NCI-H524 treated with DMSO at 0.1 percent for 48 hours (cell line): ENCODE results near the gene FAM83G.
"Not testable (repeated sequence)": the region's sequence is repeated elsewhere in the genome, so short reads cannot be mapped to it uniquely, and the experiment has no call there.

Source experiments
- DNase-seq: peaks from one replicate; lab custom pipeline; 2025; lab: John Stamatoyannopoulos, UW

Gene FAM83G

DNA sequence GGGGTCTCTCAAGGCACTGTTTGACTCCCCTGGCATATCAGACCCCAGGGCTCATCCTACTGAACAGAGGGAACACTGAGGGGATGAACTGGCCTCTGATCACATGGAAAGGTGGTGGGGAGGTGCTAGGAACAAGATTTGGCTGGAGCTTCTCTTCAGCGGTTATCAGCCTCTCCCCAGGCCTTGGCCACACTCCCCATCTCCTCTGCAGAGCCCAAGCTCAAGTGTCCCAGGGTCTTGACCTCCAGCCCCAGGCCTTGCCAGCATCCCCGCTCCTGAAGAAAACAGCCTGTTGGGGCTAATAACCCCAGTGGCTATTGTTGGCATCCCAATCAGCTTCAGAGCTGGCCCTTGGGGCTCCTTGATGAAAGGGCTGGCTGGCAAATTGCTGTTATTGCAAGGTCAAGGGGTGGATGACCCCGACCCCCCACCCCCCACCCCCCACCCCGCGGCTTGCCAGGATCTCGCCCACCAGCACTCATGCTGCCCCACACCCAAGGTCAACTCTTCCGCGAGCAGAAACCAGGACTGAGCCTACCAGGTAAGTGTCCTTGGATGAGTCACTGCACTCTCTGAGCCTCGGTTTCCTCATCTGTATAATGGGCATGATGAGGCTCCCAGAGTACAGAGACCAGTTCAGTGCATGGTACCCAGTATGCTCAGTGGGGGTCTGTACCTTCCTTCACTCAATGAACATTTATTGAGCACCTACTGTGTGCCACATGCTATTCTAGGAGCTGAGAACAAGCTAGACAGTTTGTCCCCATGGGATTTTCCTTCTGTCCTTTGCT lies 18.8 kb upstream of the FAM83G start:
- DNase-seq: no peak

DNA sequence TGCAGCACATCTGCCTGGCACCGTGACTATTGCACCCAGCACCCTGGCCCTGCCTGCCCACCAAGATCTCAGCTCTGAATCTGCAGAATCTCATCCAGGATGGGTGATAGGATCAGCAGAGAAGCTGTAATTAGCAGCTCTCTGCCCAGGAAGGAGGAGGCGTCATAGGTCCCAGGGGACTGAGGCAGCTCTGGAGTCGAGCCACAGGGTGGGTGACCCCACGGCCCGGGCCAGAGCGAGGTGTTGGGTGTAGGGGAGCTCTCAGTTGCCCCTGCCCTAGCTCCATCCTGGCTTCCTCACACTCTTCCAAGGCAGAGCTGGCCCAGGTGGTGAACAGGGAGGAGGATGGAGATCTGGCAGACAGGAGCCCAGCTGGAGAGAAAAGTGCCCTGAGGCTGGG lies 18.2 kb upstream of the FAM83G start:
- no peak for DNase-seq

DNA sequence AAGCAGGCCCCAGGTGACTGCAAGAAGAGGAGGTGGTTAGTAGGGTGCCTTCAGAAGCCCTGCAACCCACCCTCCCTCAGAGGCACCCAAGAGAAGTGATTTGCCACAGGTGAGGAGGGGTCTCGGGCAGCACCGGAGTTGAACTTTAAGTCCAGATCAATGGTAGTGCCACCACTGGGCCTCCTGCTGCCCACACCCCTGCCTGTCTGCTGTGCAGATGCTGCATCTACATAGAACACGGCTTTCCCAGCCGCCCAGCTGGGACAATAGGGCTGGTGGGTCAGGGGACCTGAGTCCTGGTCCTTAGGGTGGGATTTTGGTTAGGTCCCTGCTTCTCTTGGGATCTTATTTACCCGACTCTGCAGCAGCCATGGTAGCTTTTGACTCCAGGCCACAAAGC lies 17.6 kb upstream of the FAM83G start:
- DNase-seq: no peak

DNA sequence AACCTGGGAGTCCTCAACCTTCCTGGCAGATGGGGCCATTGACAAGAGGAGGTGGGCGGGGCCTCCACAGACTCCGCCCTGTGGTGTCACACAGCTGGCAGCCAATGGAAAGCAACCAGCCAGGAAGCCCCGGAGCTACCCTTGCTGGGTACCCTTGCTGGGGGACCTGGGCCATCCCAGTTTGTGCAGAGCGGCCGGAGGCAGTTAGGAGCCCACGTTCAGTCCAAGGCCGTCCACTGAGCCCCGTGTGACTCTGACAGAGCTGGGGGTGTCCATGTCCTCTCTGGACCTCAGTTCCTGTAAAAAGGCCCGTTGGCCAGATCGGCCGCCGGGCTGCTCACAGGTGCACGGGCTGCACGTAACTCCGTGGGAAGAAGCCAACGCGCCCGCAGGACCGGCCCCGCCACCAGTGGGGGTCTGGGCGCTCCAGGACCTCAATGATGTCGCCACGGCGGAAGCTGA lies 17.1 kb upstream of the FAM83G start:
- DNase-seq: no peak

DNA sequence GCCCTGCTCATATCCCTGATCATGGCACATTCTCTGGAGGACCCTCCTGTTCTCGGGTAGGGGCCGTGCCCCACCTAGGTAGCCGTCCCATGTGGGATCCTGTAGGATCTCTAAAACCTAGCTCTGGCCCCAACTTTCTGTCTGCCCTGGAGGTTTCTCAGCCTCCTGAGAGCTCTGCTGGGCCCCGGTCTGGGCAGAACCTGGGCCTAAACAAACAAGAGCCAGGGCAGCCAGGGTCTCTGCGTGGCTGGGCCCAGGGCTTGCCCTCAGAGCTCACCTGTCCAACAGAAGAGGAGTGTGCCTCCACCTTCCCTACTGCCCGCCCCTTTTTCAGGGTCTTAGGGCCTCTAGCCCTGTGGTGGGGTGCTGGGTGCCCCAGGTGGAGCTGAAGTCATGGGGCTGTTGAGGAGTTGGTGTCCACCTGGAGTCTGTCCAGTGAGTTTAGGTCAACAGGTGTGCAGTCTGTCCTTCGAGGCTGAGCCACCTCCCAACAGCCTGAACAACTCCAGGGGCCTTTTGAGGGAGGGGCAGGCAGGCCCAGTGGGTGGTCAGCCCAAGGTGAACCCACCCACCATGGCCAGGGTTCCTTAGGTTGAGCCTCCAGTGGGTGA lies 16.6 kb upstream of the FAM83G start:
- DNase-seq: not testable (repeated sequence)

DNA sequence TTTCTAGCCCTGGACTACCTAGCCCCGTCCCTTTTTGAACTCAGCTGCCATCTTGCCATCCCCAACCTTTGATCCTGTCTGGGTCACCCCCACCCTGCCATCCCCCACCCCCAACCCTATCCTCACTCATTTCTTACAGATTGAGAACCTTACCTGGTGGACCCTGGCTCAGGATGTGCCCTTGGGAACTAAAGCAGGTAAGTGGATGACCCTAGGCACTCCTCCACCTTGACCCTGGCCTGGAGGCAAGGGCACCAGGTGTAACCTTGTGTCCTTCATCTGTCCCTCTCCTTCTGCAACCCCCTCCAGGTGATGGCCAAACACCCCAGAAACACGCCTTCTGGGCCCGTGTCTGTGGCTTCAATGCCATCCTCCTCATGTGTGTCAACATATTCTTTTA lies 15.5 kb upstream of the FAM83G start:
- DNase-seq: no peak

DNA sequence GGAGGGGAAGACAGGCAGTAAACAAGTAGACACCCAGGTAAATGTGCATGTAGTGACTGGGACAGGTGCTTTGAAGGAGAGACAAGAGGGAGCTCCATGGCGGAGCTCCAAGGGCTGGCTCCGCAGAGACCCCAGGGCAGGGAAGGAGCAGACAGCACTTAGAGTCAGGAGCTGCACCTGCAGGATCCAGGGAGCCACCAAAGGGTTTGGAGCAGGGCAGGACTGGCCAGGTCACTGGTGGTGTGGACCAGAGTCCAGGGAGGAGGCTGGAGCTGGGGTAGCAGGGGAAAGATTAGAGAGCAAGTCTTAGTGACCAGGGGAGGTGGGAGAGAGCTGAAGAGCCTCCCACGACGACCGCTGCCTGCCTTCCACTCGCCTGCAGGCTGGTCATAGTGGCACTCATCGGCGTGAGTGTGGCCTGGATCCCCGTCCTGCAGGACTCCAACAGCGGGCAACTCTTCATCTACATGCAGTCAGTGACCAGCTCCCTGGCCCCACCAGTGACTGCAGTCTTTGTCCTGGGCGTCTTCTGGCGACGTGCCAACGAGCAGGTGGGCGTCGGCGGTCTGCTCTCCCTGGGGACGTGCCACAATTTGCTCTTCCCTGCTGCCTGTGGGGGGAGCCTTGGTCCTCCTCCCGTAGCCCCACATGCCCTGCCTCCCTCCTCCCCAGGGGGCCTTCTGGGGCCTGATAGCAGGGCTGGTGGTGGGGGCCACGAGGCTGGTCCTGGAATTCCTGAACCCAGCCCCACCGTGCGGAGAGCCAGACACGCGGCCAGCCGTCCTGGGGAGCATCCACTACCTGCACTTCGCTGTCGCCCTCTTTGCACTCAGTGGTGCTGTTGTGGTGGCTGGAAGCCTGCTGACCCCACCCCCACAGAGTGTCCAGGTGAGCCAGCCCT lies 14.7 kb upstream of the FAM83G start:
- DNase-seq: peak; percentile 59

DNA sequence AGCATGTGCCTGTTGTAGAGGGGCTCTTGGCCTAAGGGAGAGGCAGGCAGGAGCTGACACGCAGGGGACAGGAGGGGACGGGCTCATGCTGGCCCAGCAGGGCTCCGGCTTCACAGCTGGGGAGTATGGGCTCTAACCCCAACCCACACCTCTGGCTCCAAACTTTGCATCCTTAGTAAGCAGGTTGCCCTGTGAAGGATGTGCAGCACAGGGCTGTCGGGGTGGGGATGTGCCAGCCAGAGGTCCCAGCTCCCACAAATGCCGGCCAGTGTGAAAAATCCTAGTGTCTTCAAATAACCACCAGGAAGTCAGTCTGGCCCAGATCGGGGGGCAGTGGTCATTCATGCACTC lies 14.0 kb upstream of the FAM83G start:
- no peak for DNase-seq

DNA sequence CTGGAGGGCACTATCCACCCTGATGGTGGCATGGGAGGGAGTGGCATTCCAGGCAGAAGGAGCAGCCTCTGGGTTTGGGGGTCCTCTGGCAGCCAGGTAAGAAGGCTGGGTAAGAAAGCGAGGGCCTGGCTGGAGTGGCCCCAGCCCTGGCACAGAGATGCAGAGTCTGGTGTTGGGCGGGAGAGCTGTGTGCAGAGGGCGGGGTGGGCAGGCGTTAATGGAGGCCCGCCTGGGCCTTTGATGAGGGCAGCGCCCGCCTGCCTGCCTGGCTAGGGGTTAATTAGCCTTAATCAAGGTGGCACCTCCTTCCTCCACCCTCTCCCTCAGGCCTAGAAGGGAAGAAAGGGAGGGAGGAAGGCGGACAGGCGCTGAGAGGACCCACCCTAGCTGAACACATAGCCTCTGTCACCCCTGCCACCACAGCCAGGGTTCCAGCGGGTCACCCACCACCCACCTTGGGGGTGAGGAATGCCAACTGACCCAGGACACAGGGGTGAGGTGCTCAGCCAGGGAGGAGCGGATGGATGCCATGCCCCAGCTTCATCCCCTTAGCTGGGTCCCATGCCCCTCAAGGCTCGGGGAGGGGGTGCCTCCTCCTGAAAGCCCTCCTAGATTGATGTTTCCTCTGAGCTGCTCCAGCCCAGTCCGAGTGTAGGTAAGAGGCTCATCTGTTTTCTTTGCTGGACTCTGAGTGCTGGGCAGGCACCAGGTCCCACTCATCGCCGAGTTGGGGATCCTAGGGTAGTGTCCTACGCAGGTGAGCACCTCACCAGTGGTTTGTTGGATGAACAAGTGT lies 13.4 kb upstream of the FAM83G start:
- DNase-seq: no peak

DNA sequence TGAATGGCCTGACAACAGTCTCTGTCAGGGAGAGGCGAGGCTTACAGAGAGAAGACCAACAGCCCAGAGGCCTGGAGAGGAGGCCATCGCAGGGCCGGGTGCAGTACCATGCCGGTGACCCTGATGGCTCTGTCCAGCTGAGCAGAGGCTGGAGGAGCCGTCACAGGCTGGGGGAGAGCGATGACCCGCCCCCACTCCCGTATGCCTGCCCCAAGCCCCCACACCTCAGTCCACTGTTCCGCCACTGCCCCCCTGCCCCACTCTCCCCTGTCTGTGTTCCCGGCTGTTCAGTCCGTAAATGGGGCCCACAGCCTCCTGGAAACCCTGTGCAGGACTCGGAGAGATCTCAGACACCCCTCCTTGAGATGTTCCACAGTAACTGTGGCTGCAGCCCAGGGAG lies 12.8 kb upstream of the FAM83G start:
- no peak for DNase-seq

DNA sequence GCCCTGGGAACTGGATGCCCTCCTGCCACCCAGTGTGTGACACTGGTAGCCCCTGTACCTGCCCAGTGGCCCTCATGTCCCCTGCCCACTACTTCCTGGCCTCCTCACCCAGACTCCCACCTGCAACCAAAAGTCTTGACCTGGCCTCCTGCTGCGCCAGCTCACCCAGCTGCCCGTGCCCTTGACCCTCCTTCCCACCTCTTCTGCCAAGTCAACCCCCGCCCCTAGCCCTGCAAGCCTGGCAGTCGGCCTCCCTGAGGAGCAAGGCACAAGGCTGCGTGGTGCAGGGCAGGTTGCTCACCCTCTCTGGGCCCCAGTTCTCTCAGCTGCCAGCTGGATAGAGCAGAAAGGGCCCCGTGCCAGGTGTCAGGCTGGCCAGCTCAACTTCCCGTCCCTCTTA lies 12.3 kb upstream of the FAM83G start:
- DNase-seq: no peak

DNA sequence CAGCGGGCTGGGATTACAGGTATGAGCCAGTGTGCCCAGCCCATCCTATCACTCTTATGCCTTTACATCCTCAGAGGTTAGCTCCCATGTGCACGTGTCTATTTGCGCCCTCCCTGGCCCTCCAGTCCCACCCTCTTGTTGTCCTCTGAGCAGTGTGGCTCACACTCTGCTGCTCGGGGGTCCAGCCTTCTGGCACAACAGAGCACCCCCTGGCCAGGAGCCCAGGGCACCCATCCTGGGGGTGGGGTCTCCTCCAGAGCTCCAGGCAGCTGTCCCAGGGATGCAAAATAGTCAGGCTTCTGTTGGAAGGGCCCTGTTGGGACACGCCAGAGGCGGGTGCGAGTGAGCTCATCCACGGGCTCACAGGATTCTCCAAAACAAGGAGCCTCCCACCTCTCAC lies 11.7 kb upstream of the FAM83G start:
- no peak for DNase-seq

DNA sequence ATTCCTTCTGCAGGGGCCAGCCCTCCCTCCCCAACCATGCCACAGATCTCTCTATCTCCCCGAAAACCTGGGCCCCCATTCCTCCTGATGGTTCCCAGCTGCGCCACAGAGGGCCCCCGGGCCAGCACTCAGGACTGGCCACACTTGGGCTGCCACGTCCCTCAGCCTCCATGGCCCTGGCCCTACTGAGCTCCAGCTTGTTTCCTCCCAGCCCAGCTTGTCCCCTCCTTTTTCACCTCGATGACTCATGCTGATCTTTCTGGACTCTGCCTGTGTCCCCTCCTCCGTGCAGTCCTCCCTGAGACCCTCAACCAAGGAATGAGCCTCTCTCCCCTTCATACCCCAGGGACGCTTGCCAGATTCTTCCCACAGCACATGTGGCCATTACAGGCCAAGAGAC lies 10.9 kb upstream of the FAM83G start:
- no peak for DNase-seq

DNA sequence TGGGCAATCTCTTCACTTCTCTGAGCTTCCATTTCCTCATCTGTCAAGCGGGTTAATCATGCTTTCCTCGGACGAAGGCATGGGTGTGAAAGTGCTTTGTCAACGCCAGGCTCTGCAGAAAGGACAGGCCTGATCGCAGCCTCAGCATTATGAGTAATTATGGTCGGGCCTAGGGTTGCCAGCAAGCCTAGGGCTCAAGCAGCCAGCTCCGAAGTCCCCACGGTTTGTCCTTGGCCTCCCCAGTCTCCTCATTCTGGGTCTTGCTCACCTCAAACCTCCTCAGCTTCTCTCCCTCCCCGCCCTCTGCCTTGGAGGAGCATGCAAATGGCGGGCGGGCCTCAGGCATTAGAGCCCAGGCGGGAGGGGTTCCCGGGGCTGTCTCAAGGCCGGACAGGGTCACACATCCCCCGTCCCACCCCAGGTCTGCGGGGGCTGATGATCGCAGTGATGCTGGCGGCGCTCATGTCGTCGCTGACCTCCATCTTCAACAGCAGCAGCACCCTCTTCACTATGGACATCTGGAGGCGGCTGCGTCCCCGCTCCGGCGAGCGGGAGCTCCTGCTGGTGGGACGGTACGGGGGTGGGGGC lies 10.2 kb upstream of the FAM83G start:
- no peak for DNase-seq

DNA sequence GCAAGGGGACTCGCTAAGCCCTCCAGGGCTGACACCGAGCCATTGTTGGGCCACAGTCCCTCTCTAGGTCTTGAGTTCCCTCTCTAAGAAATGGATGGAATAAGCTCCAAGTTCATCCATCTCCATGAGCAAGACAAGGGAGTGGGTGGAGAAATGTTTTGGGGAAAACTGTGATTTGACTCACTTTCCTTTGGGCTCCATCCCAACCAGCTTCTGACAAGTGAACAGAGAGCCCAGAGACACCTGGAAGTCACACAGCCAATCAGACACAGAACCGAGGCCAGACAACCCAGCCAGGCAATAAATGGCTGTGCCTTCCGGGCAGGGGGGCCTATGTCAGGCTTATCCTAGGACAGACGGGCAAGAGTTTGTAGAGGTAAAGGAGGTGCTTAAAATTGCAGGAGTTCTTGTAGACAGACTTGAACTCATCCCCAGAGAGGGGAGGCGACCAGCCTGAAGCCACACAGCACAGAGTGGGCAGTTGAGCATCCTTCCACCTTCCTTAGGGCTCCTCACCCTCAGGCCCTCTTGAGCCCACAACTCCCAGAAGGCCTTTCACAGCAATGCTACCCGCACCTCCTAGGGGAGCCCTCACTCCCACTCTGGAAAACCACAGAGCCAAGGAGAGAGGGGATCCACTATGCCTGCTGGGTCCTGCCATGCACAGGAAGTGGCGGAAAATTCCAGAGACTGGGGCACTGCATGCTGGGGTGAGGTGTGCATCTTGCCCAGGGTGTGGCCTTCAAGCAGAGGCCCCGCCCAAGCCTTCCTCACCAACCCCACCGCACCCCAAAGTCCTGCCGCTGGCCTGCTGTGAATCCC lies 9.5 kb upstream of the FAM83G start:
- DNase-seq: no peak

DNA sequence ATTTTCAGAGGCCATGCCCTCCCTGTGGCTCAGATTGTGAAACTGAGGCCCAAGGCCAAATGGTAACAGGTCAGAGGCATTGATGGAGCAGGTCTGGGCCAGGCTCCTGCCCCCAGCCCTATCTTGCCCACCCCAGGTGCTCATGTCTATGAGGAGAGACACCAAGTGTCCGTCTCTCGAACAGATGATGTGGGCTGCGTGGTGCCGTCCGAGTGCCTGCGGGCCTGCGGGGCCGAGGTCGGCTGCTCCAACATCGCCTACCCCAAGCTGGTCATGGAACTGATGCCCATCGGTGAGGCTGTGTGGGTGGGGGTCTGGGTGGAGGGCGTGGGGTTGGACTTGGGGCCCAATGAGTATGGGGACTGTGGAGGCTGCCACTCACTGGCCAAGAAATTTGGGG lies 8.7 kb upstream of the FAM83G start:
- DNase-seq: no peak

DNA sequence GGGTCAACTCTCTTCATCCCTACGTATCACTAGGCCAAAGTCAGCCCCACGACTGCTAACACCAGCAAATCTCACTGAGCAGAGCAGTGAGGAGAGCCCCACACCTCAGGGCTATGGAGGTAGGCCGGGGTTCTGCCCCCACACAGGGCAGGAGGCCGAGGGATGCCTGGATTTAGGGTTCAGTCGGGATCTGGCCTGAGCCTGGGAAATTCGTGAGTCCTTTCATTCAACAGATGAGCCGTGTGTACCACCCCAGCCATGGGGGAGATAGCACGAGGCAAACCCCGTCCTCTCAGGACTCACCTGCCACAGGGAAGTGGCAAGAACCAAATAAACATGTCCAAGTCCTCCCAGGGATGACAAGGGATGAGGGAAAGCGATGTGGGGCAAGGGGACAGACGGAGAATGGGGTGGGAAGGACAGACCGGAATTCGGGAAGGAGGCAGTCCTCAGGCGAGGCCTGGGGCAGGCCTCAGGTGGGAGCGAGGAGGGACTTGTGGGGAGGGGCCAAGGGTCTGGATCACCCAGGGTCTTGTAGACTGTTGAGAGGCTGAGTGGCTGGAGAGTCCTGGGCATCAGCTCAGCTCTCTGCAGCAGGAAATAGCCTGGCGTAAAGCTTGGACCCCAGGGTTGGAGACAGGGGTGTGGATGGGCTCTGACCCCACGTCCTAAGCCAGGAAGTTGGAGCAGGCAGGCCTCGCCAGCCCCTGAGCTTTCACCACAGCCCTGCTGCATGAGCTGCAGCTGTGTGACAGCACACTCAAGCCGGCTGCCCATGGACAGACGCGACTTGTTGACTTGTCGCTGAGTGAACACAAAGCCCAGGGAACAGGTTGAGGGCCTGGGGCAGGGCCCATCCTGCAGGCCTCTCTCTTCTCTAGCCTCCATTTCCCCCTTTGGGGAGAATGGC lies 7.9 kb upstream of the FAM83G start:
- DNase-seq: no peak

DNA sequence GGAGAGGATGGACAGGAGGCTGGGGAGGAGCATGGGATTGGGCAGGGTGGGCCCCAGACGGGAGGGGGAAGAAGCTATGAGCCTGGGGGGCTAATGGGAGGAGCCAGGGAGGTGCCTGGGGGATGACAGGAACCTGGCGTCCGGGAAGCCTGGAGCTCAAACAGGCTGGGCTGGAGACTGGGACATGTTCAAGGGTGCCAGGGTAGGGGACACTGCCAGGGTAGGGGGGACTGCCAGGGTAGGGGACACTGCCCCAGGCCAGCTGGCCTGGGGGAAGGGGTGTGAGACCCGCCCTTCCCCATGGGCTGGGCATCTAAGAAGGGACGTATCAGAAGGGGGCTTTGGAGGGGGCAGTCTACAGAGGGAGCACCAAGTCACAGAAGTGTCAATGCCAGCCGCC lies 7.0 kb upstream of the FAM83G start:
- DNase-seq: no peak

DNA sequence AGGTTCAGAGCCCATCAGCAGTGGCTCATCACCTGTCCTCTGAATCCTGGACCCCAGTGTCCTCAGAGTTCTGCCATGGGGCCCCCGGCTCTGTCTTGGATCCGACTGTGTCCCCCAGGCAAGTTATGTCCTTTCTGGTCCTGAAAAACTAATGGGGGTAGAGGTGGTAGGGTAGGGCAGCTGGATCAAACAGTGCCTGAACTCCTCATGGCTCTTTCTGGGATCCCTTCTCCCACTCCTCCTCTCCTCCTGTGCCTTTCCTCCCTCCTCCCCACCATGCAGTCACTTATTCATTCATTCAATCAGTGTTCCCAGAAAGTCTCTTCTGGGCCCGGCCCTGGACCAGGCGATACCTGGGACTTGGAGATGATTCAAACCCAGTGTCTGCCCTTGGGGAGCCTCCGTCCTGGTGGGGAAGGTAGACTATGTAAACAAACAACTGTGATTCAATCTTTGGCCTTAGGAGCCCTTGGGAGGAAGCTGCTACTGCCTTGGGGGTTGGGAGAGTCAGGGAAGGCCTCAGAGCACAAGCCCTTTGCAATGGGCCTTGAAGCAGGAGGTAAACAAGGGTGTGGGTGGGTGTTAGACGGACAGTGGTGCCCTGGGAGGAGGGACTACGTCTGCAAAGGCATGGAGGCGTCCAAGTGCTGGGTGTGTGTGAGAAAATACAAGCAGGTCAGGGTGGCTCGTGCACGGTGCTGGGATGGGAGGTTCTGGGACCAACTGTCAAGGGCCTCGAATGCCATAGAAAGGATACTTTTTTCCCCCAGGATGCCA lies 6.4 kb upstream of the FAM83G start:
- DNase-seq: no peak
